Neural crest cell (in vitro differentiated cells): Measurements from ENCODE around the gene PDZRN3. TPM values are rescaled to one million over a fixed set of nuclear protein-coding genes. Genes with fewer than 3 reads are reported as not detected.

Experiments
- DNase-seq: peaks from one replicate; pipeline ENCODE4 v3.0.0; 2021; ENCODE audit warnings: low read depth, mixed read lengths, low spot score
- H3K27ac Mint-ChIP-seq: one replicate; pipeline ENCODE4 v1.8.0; 2021; ENCODE audit warnings: mild to moderate bottlenecking, mixed read lengths; ENCODE audit not compliant: unreplicated experiment
- H3K27me3 Mint-ChIP-seq: 2 replicates; pipeline ENCODE4 v1.8.0; 2021; ENCODE audit warnings: low read depth, mild to moderate bottlenecking, mixed read lengths
- H3K36me3 Mint-ChIP-seq: 2 replicates; pipeline ENCODE4 v1.8.0; 2021; ENCODE audit warnings: low read depth, mild to moderate bottlenecking, mixed read lengths
- H3K4me1 Mint-ChIP-seq: 2 replicates; pipeline ENCODE4 v1.8.0; 2021; ENCODE audit warnings: mixed read lengths
- H3K4me3 Mint-ChIP-seq: one replicate; pipeline ENCODE4 v1.8.0; 2021; ENCODE audit warnings: mild to moderate bottlenecking, mixed read lengths
- H3K9me3 Mint-ChIP-seq: 2 replicates; pipeline ENCODE4 v1.8.0; 2021; ENCODE audit warnings: mixed read lengths
- CTCF ChIP-seq: fragments of 200-600 bp; sonication (generic); conservative IDR thresholded peaks from 2 replicates; pipeline ENCODE4 v1.5.0; 2021; ENCODE audit warnings: antibody characterized with exemption, mild to moderate bottlenecking
- total RNA-seq: library from RNA; stranded (reverse); gene quantifications from 2 replicates; pipeline ENCODE4 v1.2.1, GENCODE V29; 2021

Gene PDZRN3
- total RNA-seq, 1 donor from 2014 or later: 12.2 TPM

GRCh38 chr3:73576999-73577461, 47.7 kb downstream of the PDZRN3 start:
- H3K27me3 Mint-ChIP-seq: no peaks in the 10 kb centered on the region
- DNase-seq: no peak
- H3K36me3 Mint-ChIP-seq: no peaks in the 10 kb centered on the region
- H3K4me3 Mint-ChIP-seq: no peak overlapping the region
- peaks cover 5% of the 10 kb centered on the region for H3K4me1 Mint-ChIP-seq
- no peaks in the 10 kb centered on the region for H3K9me3 Mint-ChIP-seq
- no peak for TF ChIP-seq CTCF
- no peak overlapping the region for H3K27ac Mint-ChIP-seq

GRCh38 chr3:73575953-73576352, 48.8 kb downstream of the PDZRN3 start:
- no peak overlapping the region for H3K4me3 Mint-ChIP-seq
- DNase-seq: no peak
- H3K27me3 Mint-ChIP-seq: no peaks in the 10 kb centered on the region
- H3K36me3 Mint-ChIP-seq: no peaks in the 10 kb centered on the region
- TF ChIP-seq CTCF: no peak
- peaks cover 14% of the 10 kb centered on the region for H3K4me1 Mint-ChIP-seq
- no peak overlapping the region for H3K27ac Mint-ChIP-seq
- H3K9me3 Mint-ChIP-seq: no peaks in the 10 kb centered on the region

GRCh38 chr3:73575519-73575918, 49.2 kb downstream of the PDZRN3 start:
- Mint-ChIP-seq H3K27me3 (no peaks in the 10 kb centered on the region), H3K27ac (no peak overlapping the region), H3K4me3 (no peak overlapping the region), H3K9me3 (no peaks in the 10 kb centered on the region), H3K4me1 (peaks cover 18% of the 10 kb centered on the region), H3K36me3 (no peaks in the 10 kb centered on the region)
- no peak for DNase-seq
- no peak for TF ChIP-seq CTCF

- H3K27me3 Mint-ChIP-seq: no peaks in the 10 kb centered on the region
- DNase-seq: no peak
- TF ChIP-seq CTCF: no peak
- H3K9me3 Mint-ChIP-seq: no peaks in the 10 kb centered on the region
- no peaks in the 10 kb centered on the region for H3K36me3 Mint-ChIP-seq
- peaks cover 25% of the 10 kb centered on the region for H3K4me1 Mint-ChIP-seq
- no peak overlapping the region for H3K27ac Mint-ChIP-seq
- no peak overlapping the region for H3K4me3 Mint-ChIP-seq
Observed at GRCh38 chr3:73573204-73573603, 51.5 kb downstream of the PDZRN3 start.

- Mint-ChIP-seq H3K4me3 (no peak overlapping the region), H3K36me3 (no peaks in the 10 kb centered on the region), H3K27me3 (no peaks in the 10 kb centered on the region), H3K27ac (no peak overlapping the region), H3K9me3 (no peaks in the 10 kb centered on the region), H3K4me1 (peaks cover 25% of the 10 kb centered on the region)
- TF ChIP-seq CTCF: no peak
- no peak for DNase-seq
Observed at GRCh38 chr3:73572368-73572767, 52.4 kb downstream of the PDZRN3 start.
